ENCODE results near the gene KCTD4. TPM values are rescaled to one million over a fixed set of nuclear protein-coding genes. Genes with fewer than 3 reads are reported as not detected.
"Not testable (repeated sequence)": the region's sequence is repeated elsewhere in the genome, so short reads cannot be mapped to it uniquely, and the experiment has no call there.

KCTD4 gene
- total RNA-seq (ENCODE audit: insufficient read depth, low replicate concordance) = 4.6 TPM

DNA sequence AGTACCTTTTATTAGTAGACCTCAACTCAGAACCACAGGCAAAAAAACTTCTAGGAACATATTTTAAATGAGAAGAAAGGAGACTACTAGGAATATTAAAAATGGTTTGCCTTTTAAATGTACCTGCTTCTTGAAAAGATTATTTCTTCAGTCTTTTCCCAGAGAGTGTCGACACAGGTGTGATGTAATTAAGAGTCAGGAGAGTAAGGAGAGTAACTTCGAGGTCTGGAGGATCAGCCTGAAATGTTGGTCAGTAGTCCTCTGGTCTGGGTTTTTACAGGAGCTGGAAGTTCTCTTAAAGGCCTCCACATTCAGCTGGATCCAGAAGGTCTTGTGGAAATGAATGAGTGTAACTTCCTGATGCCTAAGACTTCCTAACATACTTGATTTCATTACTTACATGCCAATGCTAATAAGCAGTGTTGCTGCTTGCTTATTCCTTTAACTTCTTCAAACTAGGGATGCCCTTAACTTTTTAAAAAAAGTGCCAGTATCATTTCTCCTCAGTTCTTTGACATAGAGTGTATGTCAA is at the start of gene KCTD4:
KCTD4 (minus strand) TSS at position 345 of the 532 bp plus-strand sequence. CDS start 6,478 bp downstream, outside the sequence.
- no peak for DNase-seq (ENCODE audit: low spot score)

DNA sequence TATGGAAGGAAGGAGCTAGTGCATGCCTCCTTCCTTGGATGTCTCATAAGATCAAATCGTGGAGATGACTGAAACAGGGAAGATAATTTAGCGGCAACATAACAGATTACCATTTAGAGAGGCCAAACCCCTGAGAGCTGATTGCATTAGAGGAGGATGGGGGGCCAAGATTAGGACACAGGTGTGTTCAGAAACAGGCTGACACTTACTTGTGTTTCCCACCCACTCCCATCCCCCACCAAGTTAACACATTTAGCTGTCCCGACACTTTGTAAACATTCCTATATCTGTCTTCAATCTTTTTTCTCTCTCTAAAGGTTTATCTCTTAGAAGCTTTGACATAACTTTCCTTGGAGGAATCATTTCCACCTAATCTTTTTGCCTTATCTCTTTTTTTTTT is 48.8 kb upstream of the KCTD4 start:
- DNase-seq (ENCODE audit: low spot score) = no peak

DNA sequence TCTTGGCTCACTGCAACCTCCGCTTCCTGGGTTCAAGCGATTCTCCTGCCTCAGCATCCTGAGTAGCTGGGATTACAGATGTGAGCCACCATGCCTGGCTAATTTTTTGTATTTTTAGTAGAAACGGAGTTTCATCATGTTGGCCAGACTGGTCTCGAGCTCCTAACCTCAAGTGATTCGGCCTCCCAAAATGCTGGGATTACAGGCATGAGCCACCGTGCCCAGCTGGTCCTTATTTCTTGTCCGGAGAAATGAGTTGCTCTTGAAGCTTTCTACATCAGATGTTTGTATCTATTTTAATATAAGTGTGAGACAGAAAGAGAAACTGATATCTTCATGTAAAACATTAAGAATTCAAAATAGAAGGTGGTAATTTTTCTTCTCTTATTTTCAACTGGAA is 43.9 kb upstream of the KCTD4 start:
- not testable (repeated sequence) for DNase-seq (ENCODE audit: low spot score)

DNA sequence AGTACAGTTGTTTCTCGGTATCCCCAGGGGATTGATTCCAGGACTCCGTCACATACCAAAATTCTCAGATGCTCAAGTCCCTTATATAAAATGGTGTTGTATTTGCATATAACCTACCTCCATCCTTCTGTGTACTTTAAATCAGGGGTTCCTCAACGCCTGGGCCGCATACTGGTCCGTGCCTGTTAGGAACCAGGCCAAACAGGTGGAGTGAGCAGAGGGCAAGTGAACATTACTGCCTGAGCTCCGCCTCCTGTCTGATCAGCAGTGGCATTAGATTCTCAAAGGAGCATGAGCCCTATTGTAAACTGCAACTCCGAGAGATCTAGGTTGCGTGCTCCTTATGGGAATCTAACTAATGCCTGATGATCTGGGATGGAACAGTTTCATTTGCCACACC is 42.2 kb upstream of the KCTD4 start:
- DNase-seq (ENCODE audit: low spot score) = no peak

DNA sequence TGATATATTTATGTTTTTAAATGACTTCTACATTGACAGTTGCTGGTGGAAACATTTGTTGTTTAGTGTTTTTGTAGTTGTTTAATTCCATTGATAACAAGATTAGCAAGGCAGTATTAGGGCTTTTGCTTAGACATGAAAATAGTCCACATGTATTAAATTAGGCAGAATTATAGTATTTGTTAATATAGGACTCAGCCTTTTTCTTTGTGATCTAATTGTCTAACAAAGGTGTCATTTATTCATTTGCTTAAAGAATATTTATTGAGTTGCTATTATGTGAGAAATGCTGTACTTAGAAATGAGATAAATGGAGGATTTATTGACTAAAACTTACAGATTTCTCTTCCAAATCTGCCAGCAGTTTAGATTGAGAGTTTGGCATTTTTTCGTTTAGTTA is 41.7 kb upstream of the KCTD4 start:
- DNase-seq (ENCODE audit: low spot score) = no peak

DNA sequence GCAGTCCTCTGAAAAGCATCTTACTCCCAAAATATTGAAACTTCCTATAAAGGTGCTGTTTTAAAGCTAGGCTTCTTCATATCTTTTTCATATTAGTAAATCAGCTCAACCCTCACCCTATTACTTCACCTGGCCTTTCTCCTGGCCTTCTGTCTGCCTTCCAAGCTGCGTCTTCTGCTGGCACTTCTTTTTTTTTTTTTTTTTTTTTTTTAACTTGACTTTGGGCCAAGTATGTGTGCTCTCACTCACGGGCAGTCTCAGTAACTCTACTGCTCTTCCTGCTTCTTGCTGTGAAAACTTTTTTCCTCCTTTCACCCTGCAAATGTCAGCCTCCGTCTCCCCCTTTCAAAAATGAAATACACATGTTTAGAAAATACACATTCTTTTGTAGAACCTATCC is 41.2 kb upstream of the KCTD4 start:
- DNase-seq (ENCODE audit: low spot score) = peak; percentile 70

DNA sequence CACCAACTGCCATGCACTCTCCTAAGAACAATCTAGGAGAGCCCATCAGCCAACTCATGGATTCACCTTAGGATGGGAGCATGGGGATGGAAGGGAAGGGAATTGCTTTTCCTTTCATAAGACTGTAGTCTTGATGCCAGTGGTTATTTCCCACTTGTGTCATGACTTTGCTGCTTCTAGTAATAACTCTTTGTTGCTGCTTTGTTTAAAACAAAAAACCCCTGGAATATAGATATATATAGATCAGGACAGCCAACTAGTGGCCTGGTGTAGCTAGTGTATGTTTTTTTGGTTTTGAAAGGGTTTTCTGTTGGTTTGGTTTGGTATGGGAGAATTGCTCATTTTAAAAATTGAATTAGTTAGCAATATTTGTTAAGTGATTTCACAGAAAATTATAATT is 39.3 kb upstream of the KCTD4 start:
- DNase-seq (ENCODE audit: low spot score) = no peak

DNA sequence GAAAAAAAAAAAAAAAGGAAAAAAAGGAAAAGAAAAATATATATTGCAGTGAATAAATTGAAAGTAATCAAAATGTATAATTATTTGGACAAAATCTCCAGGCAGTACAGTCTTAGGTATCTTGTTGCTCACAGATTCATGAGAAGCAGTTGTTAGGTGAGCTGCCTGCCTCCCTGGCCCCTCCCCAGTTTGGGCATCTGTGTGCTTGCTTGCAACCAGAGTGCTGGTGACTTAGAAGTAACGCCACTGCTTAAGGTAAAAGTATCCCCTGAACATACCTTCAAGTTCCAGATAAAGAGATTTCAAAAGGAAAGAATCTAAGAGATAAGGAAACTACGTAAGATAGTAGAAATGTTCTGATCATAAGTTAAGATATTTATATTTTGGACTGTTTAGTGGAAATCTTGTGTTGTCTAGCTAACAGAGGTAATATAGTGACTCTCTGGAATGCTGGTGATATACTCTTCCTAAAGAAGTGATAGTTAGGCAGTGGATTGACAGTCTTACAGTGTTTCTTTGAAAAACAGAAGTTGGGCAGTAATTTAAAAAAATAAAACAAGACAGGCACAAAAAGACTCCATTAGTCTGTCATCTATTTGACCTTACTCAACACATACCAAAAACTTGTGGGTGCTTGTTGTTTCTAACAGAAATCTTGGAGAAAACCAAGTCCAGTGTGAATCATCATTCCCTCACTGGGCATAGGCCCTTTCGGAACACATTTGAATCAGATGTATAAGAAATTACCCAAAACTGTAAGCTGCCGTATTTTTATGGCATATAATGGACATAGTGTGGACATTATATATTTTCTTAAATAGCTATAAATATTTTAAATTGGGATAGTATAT is 38.3 kb upstream of the KCTD4 start:
- DNase-seq (ENCODE audit: low spot score) = peak; percentile 50

DNA sequence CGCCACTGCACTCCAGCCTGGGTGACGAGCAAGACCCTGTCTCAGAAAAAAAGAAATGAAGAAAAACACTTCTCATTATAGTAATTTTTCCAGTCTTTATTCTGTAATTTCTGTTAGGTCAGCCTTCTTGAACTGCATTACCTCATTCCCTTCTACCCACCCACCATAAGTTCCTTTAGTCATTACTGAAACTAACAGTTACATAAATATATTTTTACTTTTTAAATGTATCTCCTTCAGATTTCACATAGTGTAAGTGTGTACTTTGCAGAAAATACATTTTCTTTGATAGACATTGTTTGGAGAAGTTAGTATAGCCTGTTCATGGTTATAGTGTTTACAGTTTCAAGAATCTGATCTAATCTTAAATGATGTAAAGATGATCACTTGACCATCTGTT is 31.7 kb upstream of the KCTD4 start:
- DNase-seq (ENCODE audit: low spot score) = no peak

DNA sequence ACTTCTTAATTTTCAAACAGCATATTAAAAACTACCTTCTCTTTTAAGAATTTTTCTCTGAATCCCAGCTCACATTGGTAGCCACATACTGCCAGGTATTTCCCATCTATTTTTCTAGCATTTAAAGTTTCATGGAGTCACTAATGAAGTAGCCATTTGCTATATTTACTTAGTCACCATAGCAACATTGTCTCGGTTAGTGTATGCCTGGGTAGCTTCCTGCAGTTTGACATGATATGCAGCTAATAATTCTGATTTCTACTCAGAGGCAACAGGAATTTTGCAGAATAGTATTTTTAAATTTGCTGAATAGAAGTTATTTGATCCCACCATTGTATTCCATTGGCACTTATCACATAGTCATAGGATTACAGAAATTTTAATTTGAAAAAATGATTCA is 30.9 kb upstream of the KCTD4 start:
- peak; percentile 26 for DNase-seq (ENCODE audit: low spot score)

DNA sequence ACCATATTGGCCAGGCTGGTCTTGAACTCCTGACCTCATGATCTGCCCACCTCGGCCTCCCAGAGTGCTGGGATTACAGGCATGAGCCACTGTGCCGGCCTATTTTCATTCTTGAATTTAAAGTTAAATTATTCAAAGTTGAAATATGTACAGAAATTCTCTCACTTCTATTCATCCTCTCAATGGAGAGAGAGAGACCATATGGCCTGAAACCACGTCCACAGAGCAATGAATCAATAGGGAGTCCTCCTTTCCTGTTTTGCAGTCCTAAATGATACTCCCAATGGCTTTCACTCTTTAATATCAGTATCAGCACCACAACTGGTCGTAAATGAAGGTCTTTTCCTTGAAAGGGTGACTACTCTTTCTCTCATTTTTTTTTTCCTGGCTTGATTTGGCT is 30.5 kb upstream of the KCTD4 start:
- DNase-seq (ENCODE audit: low spot score) = peak; percentile 7

DNA sequence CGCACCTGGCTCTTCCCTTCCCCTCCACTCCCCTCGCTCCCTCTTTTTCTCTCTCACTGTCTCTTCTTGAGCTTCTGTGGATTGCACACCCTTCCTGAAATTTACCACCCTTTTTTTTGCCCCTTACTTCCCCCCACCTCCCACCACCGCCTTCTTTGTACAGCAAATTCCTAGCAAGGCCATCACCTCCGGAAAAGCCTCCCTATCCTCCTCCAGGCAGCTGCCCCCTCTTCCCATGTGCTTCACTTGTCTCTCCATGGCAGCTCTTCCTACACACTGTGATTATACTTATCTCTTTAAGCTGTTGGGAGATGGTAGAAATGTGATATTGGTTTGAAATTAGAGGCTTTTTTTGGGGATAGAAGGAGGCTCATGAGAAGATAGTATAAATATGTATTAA is 28.3 kb upstream of the KCTD4 start:
- no peak for DNase-seq (ENCODE audit: low spot score)

DNA sequence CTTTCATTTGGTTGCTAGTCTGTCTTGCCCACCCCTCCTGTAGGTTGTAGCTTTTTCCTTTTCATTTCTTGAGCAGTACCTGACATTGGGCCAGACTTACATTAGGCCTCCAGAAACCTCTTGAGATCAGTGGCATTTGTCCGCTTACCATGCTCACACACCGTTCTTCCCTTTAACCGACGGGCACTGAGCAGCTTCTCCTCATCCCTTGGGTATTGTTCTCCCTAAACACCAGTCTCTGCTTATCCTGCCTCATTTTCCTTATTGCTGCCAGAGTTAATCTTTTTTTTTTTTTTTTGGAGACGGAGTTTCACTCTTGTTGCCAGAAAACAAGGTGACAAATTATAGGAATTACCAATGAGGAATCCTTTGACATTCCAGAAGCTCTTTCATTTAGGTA is 27.2 kb upstream of the KCTD4 start:
- DNase-seq (ENCODE audit: low spot score) = no peak

DNA sequence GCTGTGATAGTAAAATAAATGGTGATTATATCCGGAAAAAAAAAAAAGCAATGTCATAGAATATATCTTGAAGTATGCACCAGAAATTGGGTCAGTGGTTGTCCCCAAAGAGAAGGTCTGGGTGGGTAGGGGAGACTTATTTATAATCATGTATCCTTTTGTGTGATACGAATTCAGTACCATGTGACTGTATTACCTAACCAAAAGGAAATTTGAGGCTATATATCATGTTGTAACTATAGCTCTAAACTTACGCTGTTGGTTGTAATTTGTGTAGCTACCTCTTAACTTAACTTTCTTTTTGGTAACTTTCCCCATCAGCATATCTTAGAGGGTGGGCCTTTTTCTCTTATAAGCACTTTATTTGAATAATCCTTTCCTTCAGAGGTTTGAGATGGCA is 25.2 kb upstream of the KCTD4 start:
- no peak for DNase-seq (ENCODE audit: low spot score)

DNA sequence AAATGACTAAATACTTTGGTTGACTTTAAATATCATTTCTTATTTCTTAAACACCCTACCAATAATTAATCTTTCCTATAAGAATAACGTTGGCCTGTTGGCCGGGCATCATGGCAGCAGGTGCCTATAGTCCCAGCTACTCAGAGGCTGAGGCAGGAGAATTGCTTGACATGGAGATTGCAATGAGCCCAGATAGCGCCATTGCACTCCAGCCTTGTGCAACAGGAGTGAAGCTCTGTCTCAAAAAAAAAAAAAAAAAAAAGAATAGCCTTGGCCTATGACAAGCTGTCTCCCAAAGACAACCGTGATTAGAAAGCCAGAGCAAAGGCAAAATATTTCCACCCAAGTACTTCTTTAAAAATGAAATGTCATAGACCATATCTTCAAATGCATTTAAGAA is 24.5 kb upstream of the KCTD4 start:
- no peak for DNase-seq (ENCODE audit: low spot score)

DNA sequence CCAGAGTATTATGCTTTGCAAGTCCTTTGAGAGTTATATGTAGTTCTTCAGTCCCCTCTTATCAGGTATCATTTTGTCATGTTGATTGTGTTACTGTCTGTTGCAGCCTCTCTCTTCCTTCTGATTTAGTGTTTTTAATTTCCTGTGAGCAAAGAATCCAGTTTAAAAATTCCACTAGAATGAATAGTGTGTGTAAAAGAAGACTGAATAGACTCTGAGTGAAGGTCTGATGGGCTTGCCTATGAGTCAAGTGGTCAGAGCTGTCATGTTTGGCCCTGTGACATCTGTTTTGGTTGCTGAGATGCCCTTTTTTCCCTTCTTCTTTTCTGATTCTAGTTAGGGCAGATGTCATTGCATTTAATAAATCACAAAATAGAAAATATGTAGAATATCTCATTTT is 23.3 kb upstream of the KCTD4 start:
- no peak for DNase-seq (ENCODE audit: low spot score)

DNA sequence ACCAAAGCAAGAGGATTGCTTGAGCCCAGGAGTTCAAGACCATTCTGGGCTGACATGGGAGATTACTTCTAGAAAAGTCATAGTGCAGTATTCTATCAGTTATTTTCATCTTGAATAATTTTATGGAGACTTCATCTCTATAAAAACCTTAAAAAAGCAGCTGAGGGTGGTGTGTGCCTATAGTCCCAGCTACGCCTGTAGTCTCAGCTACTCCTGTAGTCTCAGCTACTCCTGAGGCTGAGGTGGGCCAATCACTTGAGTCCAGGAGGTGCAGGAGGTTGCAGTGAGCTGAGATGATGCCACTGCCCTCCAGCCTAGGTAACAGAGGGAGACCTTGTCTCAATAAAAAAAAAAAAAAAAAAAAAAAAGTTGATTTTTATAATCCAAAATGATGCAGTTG is 22.1 kb upstream of the KCTD4 start:
- DNase-seq (ENCODE audit: low spot score) = no peak

DNA sequence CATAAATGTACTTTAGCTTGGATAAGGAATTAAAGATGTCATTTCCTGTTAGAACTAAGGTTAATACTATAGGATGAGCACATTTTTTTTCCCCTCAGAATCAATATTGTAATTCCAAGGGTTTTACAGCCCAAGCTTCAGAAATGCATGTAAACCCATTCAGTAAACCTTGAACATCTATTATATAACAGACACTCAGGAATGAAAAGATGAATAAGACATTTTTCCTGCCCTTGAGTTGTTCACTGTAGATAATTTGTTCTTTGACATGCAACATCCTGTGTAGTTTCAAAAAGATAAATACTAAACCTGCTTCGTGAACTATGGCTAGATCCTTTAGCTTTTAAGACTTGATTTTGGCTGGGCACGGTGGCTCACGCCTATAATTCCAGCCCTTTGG is 21.7 kb upstream of the KCTD4 start:
- DNase-seq (ENCODE audit: low spot score) = peak; percentile 32

DNA sequence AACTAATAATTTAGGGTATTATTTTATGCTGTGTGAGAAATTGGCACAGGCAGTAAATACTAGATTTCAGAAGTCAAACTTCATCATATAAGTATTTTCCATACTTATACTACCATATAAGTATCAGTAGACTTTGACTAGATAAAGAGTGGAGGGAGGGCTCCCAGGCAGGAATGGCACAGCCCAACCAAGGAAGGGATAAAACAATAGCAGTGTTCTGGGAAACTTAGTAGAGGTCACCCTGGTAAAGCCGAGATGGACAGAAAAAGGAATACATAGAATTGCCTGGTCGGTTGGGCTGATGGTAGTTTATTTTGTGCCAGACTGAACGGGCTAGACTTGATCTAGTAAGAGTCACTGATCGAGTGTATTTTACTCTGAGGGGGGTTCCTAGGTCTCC is 19.6 kb upstream of the KCTD4 start:
- no peak for DNase-seq (ENCODE audit: low spot score)

DNA sequence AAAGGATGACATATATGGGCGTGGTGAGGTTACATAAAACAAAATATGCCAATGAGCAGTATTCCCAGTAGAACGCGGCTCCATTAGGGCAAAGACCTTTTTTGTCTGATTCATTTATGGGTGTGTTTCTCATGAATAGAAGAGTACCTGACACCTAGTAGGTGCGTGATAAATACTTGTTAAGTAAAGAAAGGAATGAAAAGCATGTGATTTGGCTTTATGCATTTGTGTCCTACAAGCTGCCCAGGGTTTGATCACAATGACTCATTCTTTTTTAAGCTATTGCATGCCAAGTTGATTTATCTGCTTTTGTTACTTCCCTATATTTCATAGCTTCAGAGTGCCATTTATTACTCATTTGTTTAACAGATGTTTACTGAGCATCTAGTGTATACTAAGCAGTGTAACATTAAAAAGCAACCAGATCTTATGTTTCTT is 19.1 kb upstream of the KCTD4 start:
- DNase-seq (ENCODE audit: low spot score) = no peak

DNA sequence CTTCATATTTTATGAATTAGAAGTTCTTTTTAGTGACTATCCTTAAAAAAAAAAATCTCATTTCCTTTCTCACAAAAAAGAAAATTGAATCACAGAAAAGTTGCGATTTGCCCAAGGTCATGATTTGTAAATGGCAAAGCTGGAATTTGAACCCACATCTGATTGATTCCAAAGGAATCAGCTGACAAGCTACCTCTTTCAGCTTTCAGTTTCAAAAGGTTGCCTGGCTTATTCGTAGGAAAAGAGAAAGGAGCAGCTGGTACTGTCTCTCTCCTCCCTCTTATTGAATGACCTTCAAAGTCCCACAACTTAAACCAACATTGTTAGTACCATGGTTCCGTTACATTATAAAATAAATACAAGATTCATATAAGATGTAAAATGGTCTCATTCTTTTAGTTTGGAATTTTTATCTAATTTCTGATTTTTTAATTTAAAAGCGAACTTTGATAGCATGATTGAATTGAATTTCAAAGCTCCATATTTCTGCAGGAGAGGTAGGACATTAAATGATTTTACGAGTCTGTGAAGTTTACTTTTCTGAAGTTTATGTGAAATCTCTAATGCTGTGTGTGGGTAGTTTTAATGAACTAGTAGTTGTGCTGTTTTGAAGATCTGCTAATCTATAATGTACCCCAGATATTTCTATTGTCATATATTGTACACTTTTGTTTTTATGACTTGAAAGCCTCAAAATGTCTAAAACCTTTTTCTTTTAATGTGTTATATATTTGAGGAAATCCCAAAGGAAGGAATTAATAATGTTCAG is 18.5 kb upstream of the KCTD4 start:
- DNase-seq (ENCODE audit: low spot score) = no peak

DNA sequence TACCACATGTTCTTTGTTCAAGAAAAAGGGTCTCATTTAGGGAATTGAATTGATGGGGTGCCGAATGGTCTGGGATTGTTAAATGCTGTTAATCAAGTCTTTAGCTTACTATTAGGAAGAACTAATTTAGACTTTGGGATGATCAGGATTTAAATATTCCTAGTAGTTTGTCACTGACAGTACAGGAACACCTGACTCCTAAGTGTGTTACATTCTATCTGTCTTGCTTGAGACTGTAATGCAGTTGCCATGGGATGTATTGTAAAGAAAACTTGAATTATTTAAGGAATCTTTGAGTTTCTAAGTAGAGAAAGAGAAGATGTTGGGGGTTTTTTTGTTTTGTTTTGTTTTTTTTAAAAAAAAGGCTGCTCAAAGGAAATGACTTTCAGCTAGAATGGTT is 17.8 kb upstream of the KCTD4 start:
- DNase-seq (ENCODE audit: low spot score) = no peak

DNA sequence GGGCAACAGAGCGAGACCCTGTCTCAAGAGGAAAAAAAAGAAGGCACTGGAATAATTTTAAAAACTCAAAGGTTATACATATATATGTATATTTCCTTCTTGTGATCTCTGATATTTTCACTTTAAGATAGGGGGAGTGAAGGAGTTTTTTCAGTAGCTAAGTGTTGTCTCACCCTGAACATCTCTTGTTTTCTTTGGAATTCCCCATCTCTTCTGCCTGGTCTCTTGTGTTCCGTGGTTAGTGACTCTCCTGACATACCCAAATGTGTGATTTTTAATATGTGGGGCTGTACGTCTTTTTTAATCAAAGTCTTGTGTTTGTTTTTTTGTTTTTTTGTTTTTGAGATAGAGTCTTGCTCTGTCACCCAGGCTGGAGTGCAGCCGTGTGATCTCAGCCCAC is 15.3 kb upstream of the KCTD4 start:
- no peak for DNase-seq (ENCODE audit: low spot score)
